Measurements from ENCODE around the gene ST7. TPM values are rescaled to one million over a fixed set of nuclear protein-coding genes. Genes with fewer than 3 reads are reported as not detected.

Gene ST7
- total RNA-seq, 1 experiment from 2014 or later: 19.6 TPM

DNA sequence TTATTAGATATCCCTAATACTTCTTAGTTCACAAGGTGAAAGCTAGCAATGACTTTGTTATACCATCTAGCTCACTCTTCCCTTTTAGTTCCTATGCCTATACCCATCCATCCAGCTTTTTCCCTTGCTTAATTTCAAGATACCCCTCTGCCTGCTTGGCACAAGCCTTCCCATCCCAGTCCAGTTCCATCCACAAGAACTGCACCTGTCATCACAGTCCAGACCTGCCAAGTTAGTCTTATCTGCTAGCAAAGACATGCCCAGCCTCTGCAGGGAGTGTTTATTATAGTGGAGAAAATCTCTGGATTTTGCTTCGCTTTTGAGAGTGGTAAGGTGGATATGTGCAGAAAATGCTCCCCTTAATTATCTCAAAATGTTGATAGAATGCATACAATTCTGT lies 158.2 kb downstream of the ST7 start:
- no peak for TF ChIP-seq TCF7L2 (IDR thresholded peaks at IDR 0.05; ENCODE audit: low read depth, low read length)
- TF ChIP-seq, protein P1, sequence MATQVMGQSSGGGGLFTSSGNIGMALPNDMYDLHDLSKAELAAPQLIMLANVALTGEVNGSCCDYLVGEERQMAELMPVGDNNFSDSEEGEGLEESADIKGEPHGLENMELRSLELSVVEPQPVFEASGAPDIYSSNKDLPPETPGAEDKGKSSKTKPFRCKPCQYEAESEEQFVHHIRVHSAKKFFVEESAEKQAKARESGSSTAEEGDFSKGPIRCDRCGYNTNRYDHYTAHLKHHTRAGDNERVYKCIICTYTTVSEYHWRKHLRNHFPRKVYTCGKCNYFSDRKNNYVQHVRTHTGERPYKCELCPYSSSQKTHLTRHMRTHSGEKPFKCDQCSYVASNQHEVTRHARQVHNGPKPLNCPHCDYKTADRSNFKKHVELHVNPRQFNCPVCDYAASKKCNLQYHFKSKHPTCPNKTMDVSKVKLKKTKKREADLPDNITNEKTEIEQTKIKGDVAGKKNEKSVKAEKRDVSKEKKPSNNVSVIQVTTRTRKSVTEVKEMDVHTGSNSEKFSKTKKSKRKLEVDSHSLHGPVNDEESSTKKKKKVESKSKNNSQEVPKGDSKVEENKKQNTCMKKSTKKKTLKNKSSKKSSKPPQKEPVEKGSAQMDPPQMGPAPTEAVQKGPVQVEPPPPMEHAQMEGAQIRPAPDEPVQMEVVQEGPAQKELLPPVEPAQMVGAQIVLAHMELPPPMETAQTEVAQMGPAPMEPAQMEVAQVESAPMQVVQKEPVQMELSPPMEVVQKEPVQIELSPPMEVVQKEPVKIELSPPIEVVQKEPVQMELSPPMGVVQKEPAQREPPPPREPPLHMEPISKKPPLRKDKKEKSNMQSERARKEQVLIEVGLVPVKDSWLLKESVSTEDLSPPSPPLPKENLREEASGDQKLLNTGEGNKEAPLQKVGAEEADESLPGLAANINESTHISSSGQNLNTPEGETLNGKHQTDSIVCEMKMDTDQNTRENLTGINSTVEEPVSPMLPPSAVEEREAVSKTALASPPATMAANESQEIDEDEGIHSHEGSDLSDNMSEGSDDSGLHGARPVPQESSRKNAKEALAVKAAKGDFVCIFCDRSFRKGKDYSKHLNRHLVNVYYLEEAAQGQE (IDR thresholded peaks at IDR 0.05; ENCODE audit: insufficient read depth in 1 of 2, low read depth in 2 of 2, low read length in 1 of 2): no peak
- TF ChIP-seq, protein P2, sequence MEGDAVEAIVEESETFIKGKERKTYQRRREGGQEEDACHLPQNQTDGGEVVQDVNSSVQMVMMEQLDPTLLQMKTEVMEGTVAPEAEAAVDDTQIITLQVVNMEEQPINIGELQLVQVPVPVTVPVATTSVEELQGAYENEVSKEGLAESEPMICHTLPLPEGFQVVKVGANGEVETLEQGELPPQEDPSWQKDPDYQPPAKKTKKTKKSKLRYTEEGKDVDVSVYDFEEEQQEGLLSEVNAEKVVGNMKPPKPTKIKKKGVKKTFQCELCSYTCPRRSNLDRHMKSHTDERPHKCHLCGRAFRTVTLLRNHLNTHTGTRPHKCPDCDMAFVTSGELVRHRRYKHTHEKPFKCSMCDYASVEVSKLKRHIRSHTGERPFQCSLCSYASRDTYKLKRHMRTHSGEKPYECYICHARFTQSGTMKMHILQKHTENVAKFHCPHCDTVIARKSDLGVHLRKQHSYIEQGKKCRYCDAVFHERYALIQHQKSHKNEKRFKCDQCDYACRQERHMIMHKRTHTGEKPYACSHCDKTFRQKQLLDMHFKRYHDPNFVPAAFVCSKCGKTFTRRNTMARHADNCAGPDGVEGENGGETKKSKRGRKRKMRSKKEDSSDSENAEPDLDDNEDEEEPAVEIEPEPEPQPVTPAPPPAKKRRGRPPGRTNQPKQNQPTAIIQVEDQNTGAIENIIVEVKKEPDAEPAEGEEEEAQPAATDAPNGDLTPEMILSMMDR (IDR thresholded peaks at IDR 0.05): no peak
- TF ChIP-seq SIN3A (IDR thresholded peaks at IDR 0.05; ENCODE audit: borderline replicate concordance, insufficient read depth, low read depth, low read length): no peak
- TF ChIP-seq POLR2AphosphoS5 (IDR thresholded peaks at IDR 0.05; ENCODE audit: low read depth, low read length): no peak
- ATAC-seq (no peak), DNase-seq (ENCODE audit: low read depth, low spot score) (no peak)
- BruUV-seq (replicated peaks): no TSS peak
- Histone ChIP-seq H3K27ac (ENCODE audit: low read length) (no peak overlapping the region), H3K9me3 (ENCODE audit: control insufficient read depth, insufficient read depth, low read depth, low read length) (no peaks in the 10 kb centered on the region), H3K36me3 (ENCODE audit: control insufficient read depth, insufficient read depth, low read length) (no peaks in the 10 kb centered on the region), H3K4me1 (ENCODE audit: control insufficient read depth, insufficient read depth, low read length) (no peaks in the 10 kb centered on the region), H3K27me3 (ENCODE audit: control insufficient read depth, insufficient read depth, low read length) (no peaks in the 10 kb centered on the region), H3K4me3 (ENCODE audit: low read depth in 2 of 2, low read length in 2 of 2) (no peak overlapping the region)
- intact Hi-C loops (cut with micrococcal nuclease; ENCODE audit: unreplicated experiment) (loop anchor here (10.0 kb wide), 1 partner anchor 937 kb away; no protein-coding TSS in a partner anchor), in situ Hi-C loops (cut with HindIII; ENCODE audit: low pct_unique_long_range_greater_than_20kb, low sequenced_read_pairs) (no loop called here)
- ChIA-PET POLR2A (no interaction called here), CTCF (no interaction called here)

DNA sequence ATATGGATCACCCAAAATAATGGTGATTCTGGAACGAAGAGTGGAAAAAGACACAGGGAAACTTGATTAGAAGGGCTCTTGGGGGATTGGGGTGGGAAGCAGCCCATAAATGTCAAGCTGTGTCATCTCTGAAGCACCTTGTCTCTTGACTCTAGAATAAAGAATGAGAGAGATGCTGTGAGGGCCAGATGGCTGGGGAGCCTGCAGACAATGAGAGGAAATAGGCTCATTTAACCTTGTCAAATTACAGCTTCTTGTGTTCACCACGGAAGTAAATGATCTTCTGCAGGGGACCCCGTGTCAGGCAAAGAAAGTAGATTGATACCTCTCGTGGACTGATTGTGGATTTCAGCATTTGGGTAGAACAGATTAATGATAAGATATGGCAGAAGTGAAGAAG lies 159.3 kb downstream of the ST7 start:
- in situ Hi-C loops (cut with HindIII; ENCODE audit: low pct_unique_long_range_greater_than_20kb, low sequenced_read_pairs): no loop called here
- H3K27me3 ChIP-seq (ENCODE audit: control insufficient read depth, insufficient read depth, low read length): no peaks in the 10 kb centered on the region
- H3K4me3 ChIP-seq (ENCODE audit: low read depth in 2 of 2, low read length in 2 of 2): no peak overlapping the region
- DNase-seq (ENCODE audit: low read depth, low spot score): no peak
- H3K27ac ChIP-seq (ENCODE audit: low read length): no peak overlapping the region
- no peaks in the 10 kb centered on the region for H3K36me3 ChIP-seq (ENCODE audit: control insufficient read depth, insufficient read depth, low read length)
- ChIA-PET CTCF (no interaction called here), POLR2A (no interaction called here)
- H3K9me3 ChIP-seq (ENCODE audit: control insufficient read depth, insufficient read depth, low read depth, low read length): no peaks in the 10 kb centered on the region
- H3K4me1 ChIP-seq (ENCODE audit: control insufficient read depth, insufficient read depth, low read length): no peaks in the 10 kb centered on the region
- intact Hi-C loops (cut with micrococcal nuclease; ENCODE audit: unreplicated experiment): loop anchor here (10.0 kb wide), 1 partner anchor 938 kb away; no protein-coding TSS in a partner anchor
- ATAC-seq: no peak
- no TSS peak for BruUV-seq (replicated peaks)
- TF ChIP-seq TCF7L2 (IDR thresholded peaks at IDR 0.05; ENCODE audit: low read depth, low read length) (no peak), SIN3A (IDR thresholded peaks at IDR 0.05; ENCODE audit: borderline replicate concordance, insufficient read depth, low read depth, low read length) (no peak), POLR2AphosphoS5 (IDR thresholded peaks at IDR 0.05; ENCODE audit: low read depth, low read length) (no peak)
- TF ChIP-seq, protein P2 (IDR thresholded peaks at IDR 0.05): no peak
- TF ChIP-seq, protein P1 (IDR thresholded peaks at IDR 0.05; ENCODE audit: insufficient read depth in 1 of 2, low read depth in 2 of 2, low read length in 1 of 2): no peak

All from Panc1 (cell line).